Neural cell (in vitro differentiated cells): ENCODE results near the gene OR7G2. TPM values are rescaled to one million over a fixed set of nuclear protein-coding genes. Genes with fewer than 3 reads are reported as not detected.
"Not testable (repeated sequence)": the region's sequence is repeated elsewhere in the genome, so short reads cannot be mapped to it uniquely, and the experiment has no call there.

Source experiments
- H2AFZ ChIP-seq: fragments of 200-600, 300-800 bp; sonication (generic), shearing (Covaris generic); 2 replicates; pipeline ENCODE4 v1.6.0; 2014; ENCODE audit warnings: low read depth, mild to moderate bottlenecking, antibody characterized with exemption, low read length, moderate library complexity
- H3F3A ChIP-seq: fragments of 200-600 bp; shearing (Covaris generic); 2 replicates; pipeline ENCODE4 v1.6.1; 2016; ENCODE audit warnings: mild to moderate bottlenecking, moderate library complexity, mixed read lengths, antibody characterized with exemption, low read length; ENCODE audit not compliant: insufficient read depth, poor library complexity, severe bottlenecking
- H3K27ac ChIP-seq: fragments of 200-600, 300-800 bp; sonication (generic), shearing (Covaris generic); 2 replicates; pipeline ENCODE4 v1.5.1; 2014; ENCODE audit warnings: mild to moderate bottlenecking, low read length, moderate library complexity
- H3K27me3 ChIP-seq: fragments of 300-800, 200-600 bp; sonication (generic), shearing (Covaris generic); 2 replicates; pipeline ENCODE4 v1.6.0; 2014; ENCODE audit warnings: mild to moderate bottlenecking, low read depth, low read length, moderate library complexity; ENCODE audit not compliant: insufficient read depth
- H3K36me3 ChIP-seq: fragments of 300-800, 200-600 bp; sonication (generic), shearing (Covaris generic); 2 replicates; pipeline ENCODE4 v1.5.1; 2014; ENCODE audit warnings: mild to moderate bottlenecking, antibody characterized with exemption, low read length, moderate library complexity; ENCODE audit not compliant: insufficient read depth
- H3K4me2 ChIP-seq: fragments of 300-800, 200-600 bp; sonication (generic), shearing (Covaris generic); 2 replicates; pipeline ENCODE4 v1.6.0; 2014; ENCODE audit warnings: mild to moderate bottlenecking, low read length
- H3K4me3 ChIP-seq: fragments of 300-800, 200-600 bp; sonication (generic), shearing (Covaris generic); 2 replicates; pipeline ENCODE4 v1.5.1; 2014; ENCODE audit warnings: mild to moderate bottlenecking, low read length, moderate library complexity
- H3K79me2 ChIP-seq: fragments of 200-600 bp; shearing (Covaris generic); replicated peaks from 2 replicates; pipeline ENCODE4 v1.6.0; 2014; ENCODE audit warnings: mild to moderate bottlenecking, low read length, moderate library complexity; ENCODE audit not compliant: insufficient read depth
- H3K9ac ChIP-seq: fragments of 300-800, 200-600 bp; sonication (generic), shearing (Covaris generic); 2 replicates; pipeline ENCODE4 v1.6.1; 2016; ENCODE audit warnings: mild to moderate bottlenecking, low read length, mixed read lengths
- H3K9me2 ChIP-seq: fragments of 200-600 bp; shearing (Covaris generic); 2 replicates; pipeline ENCODE4 v1.6.1; 2016; ENCODE audit warnings: mild to moderate bottlenecking, low read length, mixed read lengths; ENCODE audit not compliant: insufficient read depth
- H3K9me3 ChIP-seq: fragments of 200-600, 300-800 bp; sonication (generic), shearing (Covaris generic); 2 replicates; pipeline ENCODE4 v1.6.1; 2016; ENCODE audit warnings: mild to moderate bottlenecking, mixed run types, low read length, moderate library complexity, mixed read lengths
- H4K20me1 ChIP-seq: fragments of 200-600 bp; shearing (Covaris generic); 2 replicates; pipeline ENCODE4 v1.6.1; 2016; ENCODE audit warnings: mild to moderate bottlenecking, mixed run types; ENCODE audit not compliant: insufficient read depth
- CTCF ChIP-seq: fragments of 450-650 bp; IDR thresholded peaks from 2 replicates; pipeline ENCODE4 v1.5.1; 2014; ENCODE audit warnings: antibody characterized with exemption, mild to moderate bottlenecking, moderate library complexity; ENCODE audit not compliant: poor library complexity, severe bottlenecking
- EP300 ChIP-seq: fragments of 450-650 bp; conservative IDR thresholded peaks from 2 replicates; pipeline ENCODE4 v1.6.1; 2014; ENCODE audit warnings: antibody characterized with exemption, mild to moderate bottlenecking, moderate library complexity; ENCODE audit not compliant: poor library complexity, severe bottlenecking
- EZH2 ChIP-seq: fragments of 200-600, 300-800 bp; shearing (Covaris generic), sonication (generic); IDR thresholded peaks from 2 replicates; pipeline ENCODE4 v1.6.1; 2014; ENCODE audit warnings: antibody characterized with exemption, low read length, borderline replicate concordance, mild to moderate bottlenecking; ENCODE audit not compliant: insufficient read depth, poor library complexity, severe bottlenecking
- MXI1 ChIP-seq: fragments of 450-650 bp; conservative IDR thresholded peaks from 2 replicates; pipeline ENCODE4 v1.6.1; 2014; ENCODE audit warnings: antibody characterized with exemption, mild to moderate bottlenecking; ENCODE audit not compliant: poor library complexity, severe bottlenecking
- POLR2AphosphoS5 ChIP-seq: IDR thresholded peaks from 2 replicates; pipeline ENCODE4 v1.6.1; 2012
- RAD21 ChIP-seq: fragments of 450-650 bp; conservative IDR thresholded peaks from 2 replicates; pipeline ENCODE4 v1.6.1; 2014; ENCODE audit warnings: antibody characterized with exemption, mild to moderate bottlenecking, moderate library complexity
- REST ChIP-seq: IDR thresholded peaks from 2 replicates; pipeline ENCODE4 v1.6.1; 2012; ENCODE audit warnings: borderline replicate concordance
- SMC3 ChIP-seq: fragments of 450-650 bp; conservative IDR thresholded peaks from 2 replicates; pipeline ENCODE4 v1.6.1; 2014; ENCODE audit warnings: antibody characterized with exemption, mild to moderate bottlenecking, moderate library complexity; ENCODE audit not compliant: poor library complexity
- TAF1 ChIP-seq: IDR thresholded peaks from 2 replicates; pipeline ENCODE4 v1.6.1; 2012; ENCODE audit warnings: low read depth
- polyA plus RNA-seq: library from polyadenylated mRNA; depleted of rRNA; stranded (reverse); fragments of >200 nt; gene quantifications from 2 replicates; pipeline ENCODE4 v1.2.3, GENCODE V29; 2014

Gene OR7G2
- polyA plus RNA-seq, 1 donor from 2014 or later, result not detected

DNA sequence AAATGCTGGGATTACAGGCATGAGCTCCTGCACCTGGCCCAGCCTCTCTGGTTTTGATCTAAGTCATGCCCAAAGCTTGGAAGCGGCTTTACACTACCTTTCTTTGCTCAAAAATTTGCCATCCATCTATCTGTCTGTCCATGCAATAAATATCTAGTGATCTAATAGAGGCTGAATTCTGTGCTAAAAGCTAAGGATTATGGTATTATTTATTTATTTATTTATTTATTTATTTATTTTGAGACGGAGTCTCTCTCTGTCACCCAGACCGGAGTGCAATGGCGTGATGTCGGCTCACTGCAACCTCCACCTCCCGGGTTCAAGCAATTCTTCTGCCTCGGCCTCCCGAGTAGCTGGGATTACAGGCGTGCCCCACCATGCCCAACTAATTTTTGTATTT, 51.1 kb downstream of the OR7G2 start:
- H3F3A ChIP-seq, H3K9me3 ChIP-seq, H3K79me2 ChIP-seq, H3K36me3 ChIP-seq, H3K4me2 ChIP-seq, H3K9ac ChIP-seq, H4K20me1 ChIP-seq, H3K9me2 ChIP-seq, H3K4me3 ChIP-seq, H3K27ac ChIP-seq, H2AFZ ChIP-seq, H3K27me3 ChIP-seq: not testable (repeated sequence)

GRCh38 chr19:9054765-9055164, 52.5 kb downstream of the OR7G2 start:
- Histone ChIP-seq H3K4me2 (no peak overlapping the region), H3K9me3 (no peaks in the 10 kb centered on the region), H3K9ac (no peak overlapping the region)

More at GRCh38 chr19:9054765-9055164, 52.5 kb downstream of the OR7G2 start:
- Histone ChIP-seq H2AFZ (no peak overlapping the region), H3K79me2 (no peaks in the 10 kb centered on the region), H3K36me3 (no peaks in the 10 kb centered on the region), H3K4me3 (no peak overlapping the region), H3K9me2 (no peaks in the 10 kb centered on the region), H4K20me1 (no peaks in the 10 kb centered on the region), H3K27me3 (no peaks in the 10 kb centered on the region), H3F3A (no peaks in the 10 kb centered on the region), H3K27ac (no peak overlapping the region)
- TF ChIP-seq MXI1 (no peak), POLR2AphosphoS5 (no peak), SMC3 (no peak), RAD21 (no peak), REST (no peak), EP300 (no peak), CTCF (no peak), EZH2 (no peak), TAF1 (no peak)
